ENCODE measurements around the gene C1QL2.

Gene C1QL2

DNA sequence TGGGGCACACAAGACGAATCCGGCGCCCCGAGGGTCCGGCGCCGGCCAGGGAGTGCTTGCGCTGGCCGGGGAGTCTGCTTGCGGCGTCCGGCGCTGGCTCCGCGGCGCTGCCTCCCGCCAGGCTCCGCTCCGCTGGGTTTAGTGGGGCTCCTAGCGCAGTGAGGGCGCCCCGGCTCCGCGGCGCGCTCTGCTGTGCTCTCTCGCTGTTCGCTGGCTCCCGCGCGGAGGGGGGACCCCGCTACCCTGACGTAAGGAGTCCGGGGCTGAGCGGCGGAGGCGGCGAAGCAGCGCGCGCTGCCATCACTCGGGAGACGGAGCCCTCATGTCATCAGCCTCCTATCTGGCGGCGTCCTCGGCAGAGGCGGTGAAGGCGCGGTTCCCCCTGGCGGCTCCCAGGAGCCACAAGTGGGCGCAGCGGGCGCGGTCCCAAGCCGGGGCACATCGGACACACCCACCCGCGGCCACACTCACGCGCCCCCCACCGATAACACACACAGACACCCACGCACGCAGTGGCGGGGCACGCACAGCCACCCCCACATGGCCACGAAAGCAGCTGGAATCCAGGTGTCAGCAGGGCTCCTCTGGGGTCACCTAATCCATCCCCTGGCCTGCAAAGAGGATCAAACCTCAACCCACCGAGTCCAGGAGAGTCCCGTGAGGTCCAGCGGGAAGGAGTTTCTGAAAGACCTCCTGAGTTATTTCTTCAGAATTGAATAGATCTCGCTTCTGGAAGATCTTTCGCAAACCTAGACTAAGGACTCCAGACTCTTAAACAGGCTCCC, at the start of gene C1QL2:
Gene C1QL2, minus strand, starts transcription at position 189 of the 785 bp plus-strand sequence. CDS start 482 bp downstream, outside the sequence.
- DNase-seq, result no peak

DNA sequence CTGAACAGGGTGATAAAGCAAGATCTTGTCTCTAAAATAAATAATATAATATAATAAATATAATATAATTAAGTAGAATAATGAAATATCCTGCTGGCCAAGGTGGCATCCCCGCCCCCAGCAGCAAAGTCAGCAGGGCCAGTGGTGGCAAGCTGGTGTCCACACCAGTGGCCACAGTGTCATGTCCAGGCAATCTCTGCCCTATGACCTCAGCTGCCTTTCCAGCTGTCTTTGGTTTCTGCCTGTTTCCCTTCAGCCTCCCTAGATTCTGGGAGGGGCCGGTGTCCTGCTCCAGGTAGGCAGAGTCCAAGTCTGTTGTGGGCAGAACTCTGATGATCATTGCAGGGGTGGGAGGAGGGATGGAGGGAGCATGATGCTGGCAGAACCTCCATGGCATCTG, 48.9 kb upstream of the C1QL2 start:
- DNase-seq, result no peak

DNA sequence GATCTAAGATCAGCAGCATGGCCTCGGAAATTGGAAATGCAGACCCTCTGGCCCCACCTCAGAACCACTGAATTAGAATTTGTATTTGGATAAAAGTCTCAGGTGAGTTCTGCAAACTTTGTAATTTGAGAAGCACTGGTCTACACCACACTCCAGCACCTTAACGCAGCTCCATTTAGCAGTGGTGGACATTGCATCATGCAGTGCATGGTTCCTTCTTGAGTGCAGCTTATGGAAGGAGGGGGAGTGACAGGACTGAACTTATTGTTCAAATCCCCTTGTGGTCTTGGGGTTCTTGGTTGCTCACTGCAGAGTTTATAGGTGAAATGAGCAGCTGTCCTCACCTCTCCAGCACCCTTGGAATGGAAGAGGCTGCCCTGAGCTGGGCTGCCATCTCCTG, 47.6 kb upstream of the C1QL2 start:
- no peak for DNase-seq

DNA sequence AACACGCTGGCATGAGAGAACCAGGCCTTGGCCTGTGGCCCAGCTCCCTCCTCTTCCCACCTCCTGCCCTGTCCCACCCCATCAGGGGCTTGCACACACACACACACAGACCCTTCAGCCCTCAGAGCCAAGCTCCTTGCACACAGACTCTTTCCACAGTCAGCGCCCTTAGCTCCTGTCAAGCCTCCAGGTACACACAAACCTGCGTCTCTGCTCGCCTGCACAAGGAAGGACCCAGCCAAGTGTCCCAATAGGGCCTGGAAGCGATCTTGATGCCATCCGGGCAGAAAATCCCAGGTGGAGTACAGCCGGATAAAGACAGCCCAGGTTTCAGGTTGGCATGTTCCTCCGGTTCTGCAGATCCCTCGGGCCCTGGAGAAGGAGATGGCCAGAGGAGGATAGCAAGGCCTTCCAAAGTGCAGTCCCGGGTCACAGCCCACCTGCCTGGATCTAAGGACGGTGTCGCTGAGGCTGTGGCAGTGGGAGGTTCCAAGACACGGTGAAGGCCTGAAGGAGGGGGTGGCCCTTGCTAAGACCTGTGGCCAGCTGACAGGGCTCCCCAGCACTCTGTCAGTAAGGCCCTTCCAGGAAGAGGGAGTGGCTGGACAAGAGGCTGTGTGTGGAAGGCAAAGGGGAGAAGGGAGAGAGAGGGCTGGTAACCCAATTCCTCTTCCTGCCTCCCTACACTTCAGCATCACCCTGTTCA, 46.6 kb upstream of the C1QL2 start:
- no peak for DNase-seq

DNA sequence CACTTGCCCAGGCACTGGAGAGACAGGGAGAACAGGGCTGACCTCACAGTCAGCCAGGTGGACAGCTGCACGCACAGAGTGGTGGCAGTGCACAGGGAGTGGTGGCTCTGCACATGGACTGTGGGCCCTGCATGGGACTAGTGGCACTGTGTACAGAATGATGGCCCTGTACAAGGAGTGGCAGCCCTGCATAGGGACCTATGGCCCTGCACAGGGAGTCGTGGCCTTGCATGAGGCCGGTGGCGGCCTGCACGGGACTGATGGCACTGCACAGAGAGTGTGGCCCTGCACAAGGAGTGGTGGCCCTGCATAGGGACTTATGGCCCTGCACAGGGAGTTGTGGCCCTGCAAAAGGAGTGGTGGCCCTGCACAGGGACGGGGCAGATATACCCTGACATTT, 46.0 kb upstream of the C1QL2 start:
- DNase-seq, result no peak

DNA sequence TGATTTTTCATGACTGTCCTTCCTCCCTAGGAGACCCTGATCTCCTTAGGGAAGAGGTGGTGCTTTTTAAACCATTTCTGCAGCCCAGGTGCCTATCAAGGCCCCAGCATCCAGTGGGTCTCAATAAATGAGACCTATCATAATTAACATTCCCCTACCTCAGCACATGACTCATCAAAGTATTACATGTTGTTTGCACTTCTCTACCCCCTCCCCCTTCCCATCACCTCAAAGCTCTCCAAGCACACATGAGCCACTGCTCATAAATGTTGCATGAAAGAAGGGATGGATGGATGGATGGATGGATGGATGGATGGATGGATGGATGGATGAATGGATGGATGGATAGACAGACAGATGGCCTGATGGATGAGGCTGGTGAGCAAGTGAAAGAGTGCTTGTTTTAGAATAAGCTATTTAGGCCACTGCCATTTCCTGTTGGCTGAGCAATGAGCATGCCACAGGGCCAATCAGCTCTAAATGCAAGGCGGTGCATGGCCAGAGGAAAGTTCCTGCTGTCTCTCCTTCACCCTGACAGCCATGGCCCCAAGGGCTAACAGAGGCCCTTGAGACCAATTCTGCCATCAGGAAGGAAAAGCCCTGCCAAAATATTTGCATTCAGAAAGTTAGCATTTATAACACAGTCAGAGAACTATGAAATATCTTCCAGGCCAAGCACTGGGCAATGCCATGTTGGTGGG, 44.2 kb upstream of the C1QL2 start:
- no peak for DNase-seq

DNA sequence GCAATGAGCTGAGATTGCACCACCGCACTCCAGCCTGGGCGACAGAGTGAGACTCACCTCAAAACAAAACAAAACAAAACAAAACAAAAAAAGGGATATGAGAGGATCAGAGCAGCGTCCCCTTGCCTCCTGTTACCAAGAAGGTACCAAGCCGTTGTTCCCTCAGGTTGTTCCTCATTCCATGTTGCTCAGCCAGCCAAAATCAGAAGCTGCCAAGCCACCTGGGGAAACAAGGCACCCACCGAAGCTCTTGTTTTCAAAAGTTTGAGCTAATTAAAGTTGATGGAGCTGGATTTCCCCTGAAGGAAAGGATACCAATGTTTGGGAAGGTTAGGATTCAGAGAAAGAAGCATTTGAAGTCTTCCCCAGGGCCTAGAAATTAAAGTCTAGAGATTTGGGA, 43.3 kb upstream of the C1QL2 start:
- no peak for DNase-seq

DNA sequence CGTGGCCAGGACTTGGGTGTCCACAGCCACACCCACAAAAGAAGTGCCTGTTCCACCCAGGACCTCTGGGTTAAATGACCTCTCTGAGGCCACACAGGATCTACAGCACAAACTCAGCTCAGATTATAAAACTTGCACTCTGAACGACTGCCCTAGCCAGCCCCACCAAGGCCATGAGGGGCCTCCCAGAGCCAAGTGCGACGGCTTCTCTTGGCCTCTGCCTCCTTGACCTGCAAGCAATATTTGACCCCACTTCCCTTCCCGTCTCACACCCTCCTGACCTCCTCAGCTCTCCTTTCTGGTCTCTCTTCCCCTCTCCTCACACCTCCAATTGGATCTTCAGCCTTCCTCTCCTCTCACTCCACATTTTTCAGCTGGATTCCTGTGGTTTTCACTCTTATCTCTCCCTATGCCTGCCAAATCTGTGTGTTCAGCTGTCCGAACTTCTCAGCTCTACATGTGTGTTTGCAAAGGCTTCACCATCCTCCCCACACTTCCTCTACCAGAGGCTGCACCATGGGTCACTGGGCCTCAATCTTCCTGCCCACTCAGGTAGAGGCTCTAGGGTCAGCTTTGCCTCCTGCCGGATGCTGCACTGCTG, 39.8 kb upstream of the C1QL2 start:
- DNase-seq, result no peak

DNA sequence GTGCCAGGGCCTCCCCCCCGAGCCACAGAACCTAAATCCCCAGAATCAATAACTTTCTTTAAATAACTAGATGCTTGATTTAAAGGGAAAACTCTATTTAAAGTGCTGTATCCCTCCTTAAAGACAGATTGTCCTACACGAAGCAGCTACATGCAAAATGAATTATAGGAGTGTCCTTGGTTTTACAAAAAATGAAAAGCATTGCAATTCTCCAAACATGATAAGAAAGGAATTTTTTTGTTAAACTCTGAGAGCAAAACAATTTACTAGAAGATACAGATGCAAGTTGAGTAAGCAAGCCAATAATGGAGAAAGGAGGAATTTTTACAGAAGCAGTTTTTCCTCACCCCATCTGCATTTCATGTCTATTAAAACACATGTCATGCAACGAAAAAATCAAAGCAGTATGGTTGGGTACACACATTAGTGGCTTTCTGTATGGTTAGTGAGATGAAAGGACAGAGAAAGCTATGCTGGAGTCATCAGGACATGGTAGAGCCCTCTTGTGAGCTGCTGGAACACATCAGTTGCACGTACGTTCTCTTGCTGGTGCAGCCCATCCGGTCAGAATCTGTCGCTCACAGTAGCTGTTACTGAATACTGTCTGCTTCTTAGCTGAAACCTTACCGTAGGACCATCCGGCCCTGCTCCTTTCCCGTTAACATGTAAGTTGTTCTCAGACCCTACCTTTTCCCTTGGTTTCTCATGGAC, 39.1 kb upstream of the C1QL2 start:
- no peak for DNase-seq

DNA sequence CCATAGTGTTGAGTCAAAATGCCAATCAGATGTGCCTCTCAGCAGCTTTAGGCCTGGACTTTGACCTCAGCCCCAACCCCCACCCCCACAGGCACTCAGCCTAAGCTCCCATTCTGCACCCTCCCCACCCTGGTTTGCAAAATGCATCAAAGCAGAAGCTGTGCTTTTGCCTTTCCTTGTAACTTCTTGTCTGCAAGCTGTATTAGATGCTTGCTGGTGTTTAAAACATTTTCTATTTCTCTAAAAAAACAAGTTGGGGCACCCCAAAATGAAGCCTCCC, 38.5 kb upstream of the C1QL2 start:
- DNase-seq, result no peak

DNA sequence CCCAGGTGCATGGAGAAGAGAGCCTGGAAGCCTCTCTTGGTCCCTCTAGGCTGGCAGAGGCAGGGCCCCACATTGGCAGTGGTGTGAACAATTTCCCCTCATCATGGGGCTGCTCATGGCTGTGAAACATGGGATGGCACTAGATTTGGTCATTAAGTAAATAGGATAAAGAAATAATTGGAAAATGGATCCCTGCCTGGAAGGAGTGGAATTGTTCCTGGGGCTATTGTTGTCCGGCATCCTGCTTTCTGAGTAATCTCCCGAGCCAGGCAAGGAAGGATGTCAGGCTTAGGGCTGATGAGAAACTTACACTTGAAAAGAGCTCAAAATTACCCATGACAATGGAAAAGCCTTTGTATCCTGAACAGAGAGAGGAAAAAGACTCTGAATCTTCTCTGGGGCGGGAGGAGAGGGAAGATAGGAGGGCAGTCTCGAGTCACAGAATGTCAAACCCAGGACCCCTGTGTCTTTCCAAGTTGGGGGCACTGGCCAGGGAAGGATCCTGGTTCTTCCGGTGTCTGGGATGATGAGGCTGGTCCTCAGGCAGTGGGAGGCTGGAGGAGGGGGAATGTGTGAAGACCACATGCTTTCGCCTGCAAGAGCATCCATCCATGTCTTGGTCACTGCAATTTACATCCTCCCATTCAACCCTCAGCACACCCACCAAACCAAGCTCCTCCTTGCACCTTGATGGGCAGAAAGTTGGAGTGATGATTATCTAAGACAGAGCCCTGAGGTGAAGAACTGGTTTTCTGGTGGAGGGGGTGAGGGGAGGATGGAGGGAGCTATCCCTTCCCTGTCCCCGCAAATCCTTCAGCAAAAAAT, 38.0 kb upstream of the C1QL2 start:
- no peak for DNase-seq

DNA sequence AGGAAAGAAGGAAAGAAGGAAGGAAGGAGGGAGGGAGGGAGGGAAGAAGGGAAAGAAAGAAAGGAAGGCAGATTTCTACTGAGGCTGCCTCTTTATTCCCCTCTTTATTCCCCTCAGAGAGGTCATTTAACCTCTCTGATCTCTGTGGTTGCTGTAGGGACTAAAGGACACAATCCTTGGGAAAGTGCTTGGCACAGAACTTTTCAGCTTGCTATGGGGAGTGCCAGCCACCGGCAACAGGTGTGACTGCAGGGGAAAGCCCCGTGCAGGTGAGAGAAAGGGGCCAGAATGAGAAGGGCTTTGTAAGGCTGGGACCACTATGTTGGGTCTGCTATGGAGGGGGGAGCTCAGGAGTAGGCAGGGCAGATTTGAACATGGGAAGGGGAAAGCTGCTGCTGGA, 37.3 kb upstream of the C1QL2 start:
- no peak for DNase-seq

DNA sequence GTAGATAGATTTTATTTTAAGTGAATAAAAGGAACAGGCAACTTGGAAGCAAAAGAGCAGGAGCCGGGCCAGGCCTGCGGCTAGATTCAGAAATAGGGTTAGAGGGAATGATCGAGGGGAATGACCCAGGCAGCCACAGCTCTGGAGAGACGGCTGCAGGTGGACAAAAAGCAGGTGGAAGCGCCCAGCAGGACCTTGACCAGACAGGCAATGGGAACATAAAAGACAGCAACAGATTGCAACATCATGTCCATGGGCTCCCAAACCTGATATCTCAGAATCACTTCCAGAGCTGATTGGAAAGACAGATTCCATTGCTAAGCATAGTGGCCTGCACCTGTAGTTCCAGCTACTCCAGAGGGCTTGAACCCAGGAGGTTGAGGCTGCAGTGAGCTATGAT, 36.5 kb upstream of the C1QL2 start:
- DNase-seq, result no peak

DNA sequence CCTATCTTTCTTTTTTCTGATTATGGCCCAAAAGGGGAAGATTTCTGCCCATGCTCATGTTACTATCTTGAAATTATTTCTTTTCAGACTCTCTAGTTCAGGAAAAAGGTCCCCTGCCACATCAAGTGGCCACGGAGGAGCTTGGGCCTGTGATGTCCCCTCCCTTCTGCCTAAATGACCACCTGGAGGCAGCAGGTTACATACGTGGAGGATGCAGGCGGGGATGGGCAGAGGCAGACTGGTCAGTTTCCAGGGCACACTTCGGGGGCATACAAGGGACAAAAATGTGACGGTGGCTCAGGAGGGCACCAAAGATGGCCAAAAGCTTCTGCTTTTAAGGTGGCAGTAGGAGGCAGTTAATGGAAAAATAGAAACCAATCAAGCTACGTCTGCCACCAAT, 34.3 kb upstream of the C1QL2 start:
- no peak for DNase-seq

DNA sequence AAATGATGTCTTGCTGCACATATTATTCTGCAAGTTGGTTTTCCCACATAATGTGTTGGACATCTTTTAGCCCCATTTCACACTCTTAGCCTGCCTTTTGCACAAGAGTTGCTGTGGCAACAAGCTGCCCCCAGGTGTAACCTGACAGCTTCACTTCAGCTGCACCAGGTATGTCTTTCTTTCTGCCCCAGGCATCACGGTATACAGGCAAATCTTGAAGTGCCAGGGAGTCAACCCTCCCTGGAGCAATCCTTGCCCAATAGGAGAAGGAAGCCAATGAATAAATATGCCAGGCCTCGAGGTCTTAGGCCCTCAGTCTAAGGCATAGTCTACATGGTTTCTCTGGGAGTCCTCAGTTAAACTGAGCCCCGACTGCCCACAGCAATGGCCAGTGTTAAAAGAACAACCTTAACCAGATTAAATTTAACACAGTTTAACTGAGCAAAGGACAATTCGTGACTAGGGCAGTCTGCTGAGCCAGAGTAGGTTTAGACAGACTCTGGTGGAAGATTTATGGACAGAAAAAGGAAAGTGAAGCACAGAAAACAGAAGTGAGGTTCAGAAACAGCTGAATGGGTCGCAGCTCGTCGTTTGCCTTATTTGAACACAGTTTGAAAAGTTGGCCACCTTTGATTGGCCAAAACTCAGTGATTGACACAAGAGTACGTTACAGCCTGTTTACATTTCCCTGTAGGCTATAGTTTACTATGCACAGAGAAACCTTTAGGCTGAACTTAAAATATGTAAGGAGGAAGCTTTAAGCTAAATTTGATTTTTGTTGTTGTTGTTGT, 32.0 kb upstream of the C1QL2 start:
- no peak for DNase-seq

DNA sequence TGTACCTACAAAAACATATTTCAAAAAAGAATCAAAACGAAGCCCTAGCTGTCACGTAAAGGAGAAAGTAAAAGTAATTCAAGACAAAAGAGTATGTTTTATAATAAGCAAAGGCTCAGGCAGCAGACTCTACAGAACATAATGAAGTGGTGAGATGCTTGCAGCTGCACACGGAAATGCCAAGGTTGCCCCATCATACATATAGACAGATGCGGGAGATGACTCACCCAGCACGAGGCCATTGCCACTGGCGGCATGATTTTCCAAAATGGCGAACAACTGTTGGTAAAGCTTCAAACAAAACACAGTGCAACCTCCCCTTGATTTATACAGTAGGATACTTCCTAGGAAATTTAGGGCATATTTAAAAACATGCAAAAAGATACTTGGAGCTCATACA, 26.0 kb upstream of the C1QL2 start:
- DNase-seq, result no peak

DNA sequence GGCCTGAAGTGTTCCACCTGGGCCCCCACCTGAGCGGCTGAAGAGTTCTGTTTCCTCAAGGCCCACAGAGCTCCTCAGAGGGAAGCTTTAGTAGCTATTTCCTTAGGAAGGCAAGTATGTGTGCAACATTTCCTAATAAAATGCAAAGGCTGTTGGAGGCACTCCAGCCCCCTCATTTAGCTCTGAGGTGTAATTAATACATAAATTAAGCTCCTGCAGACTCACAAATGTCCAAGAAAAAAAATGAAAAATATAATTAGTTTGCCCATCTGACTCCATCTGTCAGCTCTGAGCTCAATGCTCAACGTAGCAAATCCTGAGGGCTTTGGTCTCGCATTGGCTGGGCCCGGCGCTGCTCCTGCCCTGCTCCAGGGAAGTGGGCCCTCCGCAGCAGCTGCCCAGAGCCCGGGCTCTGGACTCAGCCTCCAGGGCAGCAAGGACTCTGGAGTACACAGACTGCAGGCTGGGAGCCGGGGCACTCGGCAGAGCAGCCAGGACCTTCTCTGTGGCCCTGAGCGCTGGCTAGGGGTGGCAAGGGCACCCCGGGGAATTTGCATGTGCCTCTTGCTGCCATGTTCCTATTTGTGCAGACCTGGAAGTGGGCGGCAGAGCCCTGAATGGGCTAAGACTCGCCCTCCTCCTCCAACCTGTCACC, 23.4 kb upstream of the C1QL2 start:
- DNase-seq, result no peak

DNA sequence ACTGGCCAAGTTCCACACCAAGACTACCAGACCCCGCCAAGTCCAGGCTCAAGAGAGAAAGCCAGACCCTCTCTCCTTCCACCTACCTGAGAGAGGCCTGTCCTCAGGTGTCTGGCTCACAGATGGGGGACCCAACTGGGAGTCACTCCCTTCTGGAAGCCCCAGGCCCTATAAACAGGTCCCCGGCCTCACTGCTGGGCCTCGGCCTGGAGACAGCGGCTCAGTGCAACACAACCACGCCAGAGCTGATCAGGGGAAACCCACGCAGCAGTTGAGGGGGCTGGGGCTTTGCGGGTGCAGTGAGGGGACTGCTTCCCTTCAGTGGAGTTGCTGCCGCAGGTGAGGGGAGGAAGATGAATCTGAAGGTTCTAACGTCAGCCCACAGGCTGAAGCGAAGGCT, 22.8 kb upstream of the C1QL2 start:
- DNase-seq, result no peak

DNA sequence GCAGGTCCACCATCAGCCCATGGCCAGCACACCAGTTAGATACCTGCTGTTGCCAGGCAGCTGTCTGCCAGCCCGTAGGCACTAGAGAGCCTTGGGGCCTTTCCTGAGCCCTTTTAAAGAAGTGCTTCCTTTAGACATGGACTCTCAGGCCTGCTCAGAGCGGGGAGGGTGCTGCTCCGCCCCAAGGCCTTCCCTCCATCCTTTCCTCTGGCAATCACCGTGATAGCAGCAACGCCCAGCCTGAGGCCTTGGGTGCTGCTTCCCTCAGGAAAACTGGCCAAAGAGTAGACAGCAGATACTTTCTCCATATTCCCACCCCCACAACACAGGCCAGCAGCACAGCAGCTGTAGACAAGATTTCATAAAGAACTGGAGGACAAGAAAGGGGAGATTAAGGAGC, 22.3 kb upstream of the C1QL2 start:
- no peak for DNase-seq

DNA sequence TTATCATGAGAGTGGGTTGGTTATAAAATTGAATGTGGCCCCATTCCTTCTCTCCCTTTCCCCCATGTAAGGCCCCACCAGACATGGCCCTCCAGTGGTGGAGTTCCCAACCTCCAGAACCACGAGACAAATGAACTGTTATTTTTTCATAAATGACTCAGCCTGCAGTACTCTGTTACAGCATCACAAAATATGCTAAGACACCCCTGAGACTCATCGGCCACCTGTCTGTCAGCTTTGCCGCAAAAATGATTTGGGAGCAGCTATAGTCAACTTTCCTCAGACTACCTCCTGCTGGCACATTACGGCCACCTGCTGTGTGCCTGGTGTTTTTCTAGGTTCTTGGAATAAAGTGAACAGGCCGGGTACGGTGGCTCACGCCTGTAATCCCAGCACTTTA, 21.4 kb upstream of the C1QL2 start:
- no peak for DNase-seq

DNA sequence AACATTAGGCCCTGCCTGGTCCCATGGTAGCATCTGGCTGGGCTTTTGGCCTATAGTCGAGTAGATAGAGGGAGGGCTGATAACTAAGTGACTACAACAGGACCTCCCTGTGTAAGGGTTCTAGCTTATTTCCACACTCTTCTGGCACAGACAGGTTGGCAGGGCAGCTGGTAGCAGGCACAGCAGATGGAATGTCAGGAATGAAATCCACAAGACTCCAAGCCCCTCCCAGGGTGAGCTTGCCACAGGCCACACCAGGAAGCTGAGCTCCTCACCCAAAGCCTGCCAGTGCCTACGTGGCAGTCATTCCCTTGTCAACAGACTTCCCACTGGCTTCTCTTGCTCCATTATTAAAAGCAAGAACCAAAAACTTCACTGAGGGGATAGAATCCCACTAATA, 20.7 kb upstream of the C1QL2 start:
- no peak for DNase-seq
